ENCODE measurements around the gene SLC16A3. TPM values are rescaled to one million over a fixed set of nuclear protein-coding genes. Genes with fewer than 3 reads are reported as not detected.
A peak's percentile ranks its signal among the peaks of the same experiment; 100 is the strongest.

Gene SLC16A3
- total and polyA plus RNA-seq, 2 donors (not counting 3 experiments of a cell fraction or from before 2014, with no cell fraction given), result 95.9 to 171 TPM

- POLR2A ChIA-PET, result no interaction called here
- peak overlapping the region; percentile 98 for H3K27ac ChIP-seq (ENCODE audit: insufficient read depth, low read depth, low read length)
- H3K27me3 ChIP-seq (ENCODE audit: control insufficient read depth in 2 of 2, insufficient read depth in 2 of 2, low read length in 2 of 2), result no peaks in the 10 kb centered on the region
- H3K4me1 ChIP-seq (ENCODE audit: control insufficient read depth, extremely low read depth, insufficient read depth, low read length), result peaks cover 28% of the 10 kb centered on the region
- no peak for TF ChIP-seq EZH2 (IDR thresholded peaks at IDR 0.05; ENCODE audit: borderline replicate concordance, low read depth, low read length, severe bottlenecking)
- no peak for TF ChIP-seq MAX (IDR thresholded peaks at IDR 0.05; ENCODE audit: insufficient read depth, insufficient read length)
- TF ChIP-seq FOS (IDR thresholded peaks at IDR 0.05; ENCODE audit: borderline replicate concordance, insufficient read depth, low read length), result no peak
- dilution Hi-C loops (cut with MboI; ENCODE audit: extremely low pct_ligation_motif_present, low sequenced_read_pairs) (no loop called here), intact Hi-C loops (cut with micrococcal nuclease) (loop anchor here (1.0 to 10.0 kb wide), 2 partner anchors 12 to 192 kb away; partner anchors contain the start of genes CENPX, LRRC45 and SLC16A3)
- H3K9ac ChIP-seq (replicated peaks; ENCODE audit: extremely low read depth, insufficient read depth, low read length), result peak overlapping the region; percentile 81
- CTCF ChIA-PET, result interaction anchor here (5.3 kb wide), 1 partner anchor 12 kb away, joined by 22 read pairs; no protein-coding TSS in a partner anchor
- TSS peak; percentile 89 for BruUV-seq (replicated peaks)
- H4K20me1 ChIP-seq (replicated peaks; ENCODE audit: control insufficient read depth, extremely low read depth, insufficient read depth, low read length), result no peaks in the 10 kb centered on the region
- H3K4me2 ChIP-seq (ENCODE audit: insufficient read depth, low read length), result peak overlapping the region; percentile 52
- no peaks in the 10 kb centered on the region for H3K79me2 ChIP-seq (ENCODE audit: control insufficient read depth, insufficient read depth, low read length)
- peak overlapping the region; percentile 26 for H2AFZ ChIP-seq (ENCODE audit: low read depth, low read length)
- H3K36me3 ChIP-seq (ENCODE audit: control insufficient read depth in 2 of 2, extremely low read depth in 1 of 2, insufficient read depth in 2 of 2, low read length in 2 of 2), result no peaks in the 10 kb centered on the region
- no peaks in the 10 kb centered on the region for H3K9me1 ChIP-seq (replicated peaks; ENCODE audit: control insufficient read depth, extremely low read depth, insufficient read depth, low read length)
- no peaks in the 10 kb centered on the region for H3K9me3 ChIP-seq (replicated peaks; ENCODE audit: control insufficient read depth, insufficient read depth, low read length)
- FAIRE-seq, result peak; percentile 95
- DNase-seq (ENCODE audit: low read depth, low spot score), result no peak
- no peak overlapping the region for H3K4me3 ChIP-seq (replicated peaks in 1 of 3; ENCODE audit: insufficient read depth in 1 of 3, low read depth in 1 of 3, low read length in 3 of 3)
Measured at GRCh38 chr17:82217120-82217529, 11.7 kb upstream of the SLC16A3 start.

GRCh38 chr17:82217530-82218204 is 11.2 kb upstream of the SLC16A3 start:
- dilution Hi-C loops (cut with MboI; ENCODE audit: extremely low pct_ligation_motif_present, low sequenced_read_pairs), result no loop called here
- Histone ChIP-seq H3K4me2 (ENCODE audit: insufficient read depth, low read length) (peak overlapping the region; percentile 52), H4K20me1 (replicated peaks; ENCODE audit: control insufficient read depth, extremely low read depth, insufficient read depth, low read length) (no peaks in the 10 kb centered on the region), H3K36me3 (ENCODE audit: control insufficient read depth in 2 of 2, extremely low read depth in 1 of 2, insufficient read depth in 2 of 2, low read length in 2 of 2) (no peaks in the 10 kb centered on the region), H3K4me1 (ENCODE audit: control insufficient read depth, extremely low read depth, insufficient read depth, low read length) (peaks cover 28% of the 10 kb centered on the region), H3K79me2 (ENCODE audit: control insufficient read depth, insufficient read depth, low read length) (no peaks in the 10 kb centered on the region), H3K9me3 (replicated peaks; ENCODE audit: control insufficient read depth, insufficient read depth, low read length) (no peaks in the 10 kb centered on the region), H2AFZ (ENCODE audit: low read depth, low read length) (peak overlapping the region; percentile 11), H3K9ac (replicated peaks; ENCODE audit: extremely low read depth, insufficient read depth, low read length) (peak overlapping the region; percentile 81), H3K27ac (ENCODE audit: insufficient read depth, low read depth, low read length) (peak overlapping the region; percentile 98), H3K4me3 (replicated peaks in 1 of 3; ENCODE audit: insufficient read depth in 1 of 3, low read depth in 1 of 3, low read length in 3 of 3) (no peak overlapping the region), H3K9me1 (replicated peaks; ENCODE audit: control insufficient read depth, extremely low read depth, insufficient read depth, low read length) (no peaks in the 10 kb centered on the region), H3K27me3 (ENCODE audit: control insufficient read depth in 2 of 2, insufficient read depth in 2 of 2, low read length in 2 of 2) (no peaks in the 10 kb centered on the region)
- BruUV-seq (replicated peaks), result no TSS peak
- ChIA-PET POLR2A (no interaction called here), CTCF (interaction anchor here (5.3 kb wide), 1 partner anchor 12 kb away, joined by 22 read pairs; no protein-coding TSS in a partner anchor)
- FAIRE-seq, result no peak
- peak; percentile 79 for DNase-seq (ENCODE audit: low read depth, low spot score)
- intact Hi-C loops (cut with micrococcal nuclease), result loop anchor here (1.0 to 10.0 kb wide), 2 partner anchors 12 to 193 kb away; partner anchors contain the start of genes CENPX, LRRC45 and SLC16A3
- TF ChIP-seq EZH2 (IDR thresholded peaks at IDR 0.05; ENCODE audit: borderline replicate concordance, low read depth, low read length, severe bottlenecking) (no peak), GATA2 (IDR thresholded peaks at IDR 0.05; ENCODE audit: insufficient read depth, insufficient read length, low read depth, low read length) (no peak), POLR2AphosphoS5 (IDR thresholded peaks at IDR 0.05; ENCODE audit: insufficient read depth, low read depth, low read length) (peak; percentile 95), CTCF (IDR thresholded peaks at IDR 0.05; ENCODE audit: extremely low read depth in 1 of 2, insufficient read depth in 1 of 2, low read depth in 1 of 2, low read length in 2 of 2) (no peak), JUN (IDR thresholded peaks at IDR 0.05; ENCODE audit: borderline replicate concordance, insufficient read depth, insufficient read length, low read depth) (peak; percentile 26), POLR2A (IDR thresholded peaks at IDR 0.05; ENCODE audit: low read depth, low read length) (no peak), MAX (IDR thresholded peaks at IDR 0.05; ENCODE audit: insufficient read depth, insufficient read length) (peak; percentile 25), MYC (IDR thresholded peaks at IDR 0.05; ENCODE audit: low read depth, low read length) (peak; percentile 52), FOS (IDR thresholded peaks at IDR 0.05; ENCODE audit: borderline replicate concordance, insufficient read depth, low read length) (peak; percentile 77)
